ENCODE measurements around the gene CUL9. TPM values are rescaled to one million over a fixed set of nuclear protein-coding genes. Genes with fewer than 3 reads are reported as not detected.

Gene CUL9
- total and polyA plus RNA-seq, 8 donors, result 35.9 to 55.1 (median 41.0) TPM

DNA sequence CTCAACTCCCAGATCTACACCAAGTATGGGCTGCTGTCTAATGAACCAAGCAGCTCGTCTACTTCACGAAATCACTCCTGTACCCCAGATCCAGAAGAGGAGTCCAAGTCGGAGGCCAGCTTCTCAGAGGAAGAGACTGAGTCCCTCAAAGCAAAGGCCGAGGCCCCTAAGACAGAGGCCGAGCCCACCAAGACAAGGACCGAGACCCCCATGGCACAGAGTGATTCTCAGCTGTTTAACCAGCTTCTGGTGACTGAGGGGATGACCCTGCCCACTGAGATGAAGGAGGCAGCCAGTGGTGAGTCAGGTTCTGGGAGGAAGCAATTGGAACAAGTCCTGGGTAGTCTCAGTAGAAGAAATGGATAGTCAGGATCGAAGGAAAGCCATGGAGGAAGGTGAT lies 5.8 kb downstream of the CUL9 start:
- no peak for ATAC-seq
- no peak overlapping the region for H3K4me3 ChIP-seq
- H3K4me1 ChIP-seq, result peaks cover 4 to 11% of the 10 kb centered on the region in 2 donors
- peaks cover 0 to 64% of the 10 kb centered on the region in 2 donors for H3K36me3 ChIP-seq
- intact Hi-C loops (cut with DNase I), result no loop called here
- no peaks in the 10 kb centered on the region for H3K9me3 ChIP-seq
- H3K27ac ChIP-seq, result no peak overlapping the region
- no peak for DNase-seq
- no peaks in the 10 kb centered on the region for H3K27me3 ChIP-seq
- TF ChIP-seq, protein P1, sequence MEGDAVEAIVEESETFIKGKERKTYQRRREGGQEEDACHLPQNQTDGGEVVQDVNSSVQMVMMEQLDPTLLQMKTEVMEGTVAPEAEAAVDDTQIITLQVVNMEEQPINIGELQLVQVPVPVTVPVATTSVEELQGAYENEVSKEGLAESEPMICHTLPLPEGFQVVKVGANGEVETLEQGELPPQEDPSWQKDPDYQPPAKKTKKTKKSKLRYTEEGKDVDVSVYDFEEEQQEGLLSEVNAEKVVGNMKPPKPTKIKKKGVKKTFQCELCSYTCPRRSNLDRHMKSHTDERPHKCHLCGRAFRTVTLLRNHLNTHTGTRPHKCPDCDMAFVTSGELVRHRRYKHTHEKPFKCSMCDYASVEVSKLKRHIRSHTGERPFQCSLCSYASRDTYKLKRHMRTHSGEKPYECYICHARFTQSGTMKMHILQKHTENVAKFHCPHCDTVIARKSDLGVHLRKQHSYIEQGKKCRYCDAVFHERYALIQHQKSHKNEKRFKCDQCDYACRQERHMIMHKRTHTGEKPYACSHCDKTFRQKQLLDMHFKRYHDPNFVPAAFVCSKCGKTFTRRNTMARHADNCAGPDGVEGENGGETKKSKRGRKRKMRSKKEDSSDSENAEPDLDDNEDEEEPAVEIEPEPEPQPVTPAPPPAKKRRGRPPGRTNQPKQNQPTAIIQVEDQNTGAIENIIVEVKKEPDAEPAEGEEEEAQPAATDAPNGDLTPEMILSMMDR (IDR thresholded peaks at IDR 0.05), result no peak

- H3K36me3 ChIP-seq, result peaks cover 0 to 70% of the 10 kb centered on the region in 2 donors
- intact Hi-C loops (cut with DNase I), result no loop called here
- H3K9me3 ChIP-seq, result no peaks in the 10 kb centered on the region
- no peak overlapping the region for H3K27ac ChIP-seq
- no peak for ATAC-seq
- peaks cover 0 to 5% of the 10 kb centered on the region in 2 donors for H3K4me1 ChIP-seq
- DNase-seq, result no peak
- TF ChIP-seq, protein P1 (IDR thresholded peaks at IDR 0.05), result no peak
- H3K27me3 ChIP-seq, result no peaks in the 10 kb centered on the region
- H3K4me3 ChIP-seq, result no peak overlapping the region
Observed at GRCh38 chr6:43188426-43188825, 6.4 kb downstream of the CUL9 start.

DNA sequence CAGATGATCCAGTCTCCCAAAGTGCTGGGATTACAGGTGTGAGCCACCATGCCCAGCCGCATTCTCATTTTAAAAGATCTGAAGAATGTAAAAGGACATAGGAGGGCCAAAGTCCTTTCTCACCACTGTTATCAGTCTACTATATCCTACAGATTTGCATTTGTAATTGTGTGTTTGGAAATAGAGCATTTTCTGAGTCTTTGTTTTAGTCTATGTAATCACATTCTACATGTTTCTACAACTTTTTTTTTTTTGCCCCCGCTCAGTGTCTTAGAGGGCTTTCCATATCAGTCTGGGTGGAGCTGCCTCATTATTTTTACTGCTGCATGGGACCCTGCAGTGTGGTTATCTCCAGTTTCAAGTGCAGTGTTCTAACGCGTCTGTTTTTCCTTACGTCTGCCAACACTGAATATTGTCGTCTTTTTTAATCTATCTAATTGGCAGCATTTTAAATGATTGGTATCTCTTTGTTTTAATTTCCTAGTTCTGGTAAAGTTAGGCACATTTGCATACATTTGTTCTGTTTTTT lies 7.8 kb downstream of the CUL9 start:
- Histone ChIP-seq H3K27me3 (no peaks in the 10 kb centered on the region), H3K9me3 (no peaks in the 10 kb centered on the region), H3K4me1 (no peaks in the 10 kb centered on the region), H3K4me3 (no peak overlapping the region), H3K36me3 (peaks cover 0 to 77% of the 10 kb centered on the region in 2 donors), H3K27ac (no peak overlapping the region)
- ATAC-seq (no peak), DNase-seq (no peak)
- TF ChIP-seq, protein P1 (IDR thresholded peaks at IDR 0.05), result no peak
- intact Hi-C loops (cut with DNase I), result no loop called here

DNA sequence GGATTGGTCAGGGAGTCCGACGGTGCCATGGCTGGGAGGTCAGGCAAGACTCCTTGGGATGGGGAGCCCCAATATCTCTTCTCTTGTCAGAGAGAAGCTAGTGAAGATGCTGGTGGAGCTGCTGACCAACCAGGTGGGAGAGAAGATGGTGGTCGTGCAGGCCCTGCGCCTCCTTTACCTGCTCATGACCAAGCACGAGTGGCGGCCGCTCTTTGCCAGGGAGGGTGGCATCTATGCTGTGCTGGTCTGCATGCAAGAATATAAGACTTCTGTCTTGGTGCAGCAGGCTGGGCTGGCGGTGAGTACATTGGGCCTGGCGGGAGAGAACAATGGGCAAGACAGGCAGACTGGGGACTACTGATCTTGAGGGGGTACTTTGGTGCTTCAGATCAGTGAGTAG lies 10.9 kb downstream of the CUL9 start:
- H3K27me3 ChIP-seq, result no peaks in the 10 kb centered on the region
- TF ChIP-seq, protein P1 (IDR thresholded peaks at IDR 0.05), result no peak
- intact Hi-C loops (cut with DNase I), result no loop called here
- peaks cover 0 to 78% of the 10 kb centered on the region in 2 donors for H3K36me3 ChIP-seq
- DNase-seq (no peak), ATAC-seq (no peak)
- H3K9me3 ChIP-seq, result no peaks in the 10 kb centered on the region
- H3K4me3 ChIP-seq, result no peak overlapping the region
- no peaks in the 10 kb centered on the region for H3K4me1 ChIP-seq
- H3K27ac ChIP-seq, result no peak overlapping the region

GRCh38 chr6:43193929-43194328 lies 11.9 kb downstream of the CUL9 start:
- H3K9me3 ChIP-seq, result no peaks in the 10 kb centered on the region
- H3K27ac ChIP-seq, result no peak overlapping the region
- TF ChIP-seq, protein P1 (IDR thresholded peaks at IDR 0.05), result no peak
- intact Hi-C loops (cut with DNase I), result no loop called here
- DNase-seq, result no peak
- H3K4me1 ChIP-seq, result no peaks in the 10 kb centered on the region
- no peak overlapping the region for H3K4me3 ChIP-seq
- no peak for ATAC-seq
- no peaks in the 10 kb centered on the region for H3K27me3 ChIP-seq
- peaks cover 0 to 78% of the 10 kb centered on the region in 2 donors for H3K36me3 ChIP-seq
